GM20000 (cell line): Measurements from ENCODE around the gene GPC6.

Source experiments
- DNase-seq: peaks from one replicate; pipeline ENCODE4 v3.0.0; 2012; ENCODE audit warnings: low spot score
- CTCF ChIP-seq: IDR thresholded peaks from 2 replicates; pipeline ENCODE4 v1.5.1; 2012; ENCODE audit warnings: mild to moderate bottlenecking, control low read depth; ENCODE audit errors: extremely low read depth, missing control alignments

GPC6 gene

GRCh38 chr13:94192431-94192975 lies 965.9 kb downstream of the GPC6 start:
- TF ChIP-seq CTCF, result no peak
- peak; percentile 10 for DNase-seq

- no peak for TF ChIP-seq CTCF
- DNase-seq, result no peak
Measured at GRCh38 chr13:94195715-94196114, 969.1 kb downstream of the GPC6 start.

GRCh38 chr13:94196413-94196812 lies 969.8 kb downstream of the GPC6 start:
- TF ChIP-seq CTCF, result no peak
- no peak for DNase-seq

- no peak for DNase-seq
- TF ChIP-seq CTCF, result no peak
Measured at GRCh38 chr13:94198681-94199080, 972.1 kb downstream of the GPC6 start.

GRCh38 chr13:94199135-94199534 lies 972.5 kb downstream of the GPC6 start:
- TF ChIP-seq CTCF, result no peak
- DNase-seq, result no peak

GRCh38 chr13:94201022-94201421 lies 974.4 kb downstream of the GPC6 start:
- TF ChIP-seq CTCF, result no peak
- DNase-seq, result no peak

GRCh38 chr13:94204163-94204562 lies 977.6 kb downstream of the GPC6 start:
- DNase-seq, result no peak

More at GRCh38 chr13:94204163-94204562, 977.6 kb downstream of the GPC6 start:
- no peak for TF ChIP-seq CTCF
